MM.1S (cell line): ENCODE results near the gene ALX3.

Experiments
- CTCF ChIP-seq: fragments of 300-600 bp; sonication (generic); IDR thresholded peaks from 2 replicates; pipeline ENCODE4 v1.5.1; 2016; ENCODE audit warnings: antibody characterized with exemption, low read length, mixed read lengths
- EZH2 ChIP-seq: fragments of 300-600 bp; sonication (generic); optimal IDR thresholded peaks from 2 replicates; pipeline ENCODE3; 2017; ENCODE audit warnings: low read depth, mild to moderate bottlenecking, antibody characterized with exemption, low read length, mixed read lengths

- TF ChIP-seq CTCF: no peak
- TF ChIP-seq EZH2: no peak
Measured at GRCh38 chr1:110070282-110070669, 196 bp downstream of the ALX3 start.
